HepG2 (cell line): ENCODE data around the gene PPP1R9A. TPM values are rescaled to one million over a fixed set of nuclear protein-coding genes. Genes with fewer than 3 reads are reported as not detected.

Experiments used
- ELK4 ChIP-seq: sonication (generic); formaldehyde crosslinking; IDR thresholded peaks from 2 replicates; pipeline ENCODE4 v1.9.0; 2021; ENCODE audit warnings: missing genetic modification reagents, borderline replicate concordance
- EZH2 ChIP-seq: conservative IDR thresholded peaks from 2 replicates; pipeline ENCODE4 v1.6.1; 2012; ENCODE audit warnings: mild to moderate bottlenecking, low read depth, low read length, moderate library complexity
- GATAD2A ChIP-seq: IDR thresholded peaks from 2 replicates; pipeline ENCODE4 v1.6.1; 2016
- HDAC2 ChIP-seq: sonication (generic); formaldehyde crosslinking; IDR thresholded peaks from 2 replicates; pipeline ENCODE4 v1.4.0; 2020; ENCODE audit warnings: missing genetic modification reagents
- HMGA1 ChIP-seq: sonication (generic); formaldehyde crosslinking; conservative IDR thresholded peaks from 2 replicates; pipeline ENCODE4 v1.4.0; 2020; ENCODE audit warnings: missing genetic modification reagents
- HNF1A ChIP-seq, 2 experiments: sonication (generic) in 1 of 2; formaldehyde crosslinking in 1 of 2; IDR thresholded peaks; 2 replicates each; pipeline versions ENCODE4 v1.4.0 to v1.6.1; 2016 to 2020; ENCODE audit warnings: borderline replicate concordance in 1 of 2, low read depth in 1 of 2, mild to moderate bottlenecking in 1 of 2, missing genetic modification reagents in 1 of 2
- SCMH1 ChIP-seq: sonication (generic); formaldehyde crosslinking; IDR thresholded peaks from 2 replicates; pipeline ENCODE4 v1.9.0; 2021; ENCODE audit warnings: missing genetic modification reagents, mild to moderate bottlenecking, borderline replicate concordance
- TEF ChIP-seq: sonication (generic); formaldehyde crosslinking; IDR thresholded peaks from 2 replicates; pipeline ENCODE4 v1.5.0; 2020; ENCODE audit warnings: missing genetic modification reagents
- ZBTB1 ChIP-seq: sonication (generic); formaldehyde crosslinking; IDR thresholded peaks from 2 replicates; pipeline ENCODE4 v1.4.0; 2020; ENCODE audit warnings: missing genetic modification reagents, borderline replicate concordance
- ZBTB2 ChIP-seq: sonication (generic); formaldehyde crosslinking; IDR thresholded peaks from 2 replicates; pipeline ENCODE4 v1.8.0; 2022; ENCODE audit warnings: low read depth, missing genetic modification reagents
- ZBTB33 ChIP-seq: sonication (generic); formaldehyde crosslinking; IDR thresholded peaks from 2 replicates; pipeline ENCODE4 v1.4.0; 2020; ENCODE audit warnings: missing genetic modification reagents
- ZNF280B ChIP-seq: sonication (generic); formaldehyde crosslinking; IDR thresholded peaks from 2 replicates; pipeline ENCODE4 v1.5.0; 2020; ENCODE audit warnings: missing genetic modification reagents, mild to moderate bottlenecking, borderline replicate concordance
- ZNF343 ChIP-seq: sonication (generic); formaldehyde crosslinking; IDR thresholded peaks from 2 replicates; pipeline ENCODE4 v1.4.0; 2020; ENCODE audit warnings: mild to moderate bottlenecking, missing genetic modification reagents
- ZNF547 ChIP-seq: sonication (generic); formaldehyde crosslinking; IDR thresholded peaks from 2 replicates; pipeline ENCODE4 v1.5.1; 2020; ENCODE audit warnings: mild to moderate bottlenecking, missing genetic modification reagents
- ZNF704 ChIP-seq: sonication (generic); formaldehyde crosslinking; IDR thresholded peaks from 2 replicates; pipeline ENCODE4 v1.8.1; 2023; ENCODE audit warnings: mild to moderate bottlenecking, inconsistent platforms, moderate library complexity, missing genetic modification reagents, borderline replicate concordance
- polyA plus RNA-seq, 8 experiments: library from polyadenylated mRNA; depleted of rRNA in 3 of 8; stranded (reverse) in 7 of 8; unstranded in 1 of 8; fragments of >200 nt; fragmentation: Illumina TruSeq in 4 of 8; extraction: Trizol in 4 of 8; gene quantifications; 2 replicates each; pipeline versions ENCODE4 v1.2.1 to v1.2.3, GENCODE V29; 2011 to 2016; ENCODE audit warnings: low read depth in 4 of 8, missing spikeins in 1 of 8, mixed read lengths in 1 of 8; ENCODE audit not compliant: insufficient read depth in 1 of 8
- total RNA-seq, 5 experiments: library from RNA; depleted of rRNA; stranded (reverse); fragments of >200 nt; fragmentation: Illumina TruSeq; extraction: Trizol; gene quantifications; 2 replicates each; pipeline ENCODE4 v1.2.3, GENCODE V29; 2016; ENCODE audit warnings: low read depth in 1 of 5

Gene PPP1R9A
- total and polyA plus RNA-seq, 2 of the 13 experiments (the other 11 are each of a cell fraction or from before 2014, with no cell fraction given), result 11.4 to 31.9 TPM

- no peak for TF ChIP-seq HNF1A (IDR thresholded peaks at IDR 0.05; ENCODE audit: low read depth)
- TF ChIP-seq HNF1A (CRISPR knock-in tag; IDR thresholded peaks at IDR 0.05; ENCODE audit: borderline replicate concordance), result peak; percentile 67; the same call in 1 of the 2 replicates
- peak; percentile 82 for TF ChIP-seq GATAD2A (CRISPR knock-in tag)
- no peak for TF ChIP-seq EZH2
- no peak for TF ChIP-seq SCMH1
- no peak for TF ChIP-seq ZNF280B (CRISPR knock-in tag)
- no peak for TF ChIP-seq ZNF547 (CRISPR knock-in tag)
- TF ChIP-seq ZBTB2 (CRISPR knock-in tag), result no peak
- TF ChIP-seq ZBTB1 (CRISPR knock-in tag), result no peak
- no peak for TF ChIP-seq ZBTB33 (CRISPR knock-in tag)
- TF ChIP-seq TEF (CRISPR knock-in tag), result no peak
- TF ChIP-seq ZNF704 (CRISPR knock-in tag), result no peak
- no peak for TF ChIP-seq HMGA1
- no peak for TF ChIP-seq ZNF343 (CRISPR knock-in tag)
- peak; percentile 64; the same call in 1 of the 2 replicates for TF ChIP-seq HDAC2 (CRISPR knock-in tag)
- TF ChIP-seq ELK4 (CRISPR knock-in tag), result no peak
Measured at GRCh38 chr7:94980418-94981142, 73.2 kb downstream of the PPP1R9A start (continued).
